Naive thymus-derived CD4-positive, alpha-beta T cell (primary cell): ENCODE data around the gene CHST14. TPM values are rescaled to one million over a fixed set of nuclear protein-coding genes. Genes with fewer than 3 reads are reported as not detected.

Experiments used
- ATAC-seq: fragments of 150-1000 bp; cut with Tn5 transposase; 2 replicates; pipeline ENCODE4 v1.10.0; 2021; ENCODE audit warnings: mild to moderate bottlenecking, moderate library complexity
- CTCF ChIA-PET: fragments of 350-600 bp; sonication (Branson Sonifier 250); formaldehyde crosslinking; loops from one replicate; lab custom pipeline; 2021; ENCODE audit warnings: antibody characterized with exemption; lab: Charles Lee
- POLR2A ChIA-PET: fragments of 350-600 bp; sonication (Branson Sonifier 250); formaldehyde crosslinking; loops from one replicate; lab custom pipeline; 2021; ENCODE audit warnings: antibody characterized with exemption, inconsistent platforms; lab: Charles Lee
- DNase-seq, 9 donors: peaks; one replicate each; pipeline versions ENCODE4 v3.0.0 to v3.0.0-alpha.2; 2020 to 2022; ENCODE audit warnings: mixed read lengths in 1 of 9
- H3K27ac ChIP-seq: one replicate; pipeline ENCODE4 v1.7.0; 2013; ENCODE audit warnings: mild to moderate bottlenecking, low read depth, low read length, moderate library complexity
- H3K27me3 ChIP-seq, 2 donors: one replicate each; pipeline ENCODE4 v1.7.0; 2013; ENCODE audit warnings: low read length in 2 of 2, mild to moderate bottlenecking in 2 of 2, moderate library complexity in 2 of 2; ENCODE audit not compliant: control insufficient read depth in 2 of 2, insufficient read depth in 2 of 2
- H3K36me3 ChIP-seq, 3 experiments: 1 replicate in 2 of 3; 2 replicates in 1 of 3; pipeline ENCODE4 v1.7.0; 2013; ENCODE audit warnings: low read length in 3 of 3, mild to moderate bottlenecking in 3 of 3, moderate library complexity in 1 of 3; ENCODE audit not compliant: insufficient read depth in 3 of 3, control insufficient read depth in 2 of 3
- H3K4me1 ChIP-seq, 2 donors: one replicate each; pipeline ENCODE4 v1.7.0; 2013; ENCODE audit warnings: low read length in 2 of 2, mild to moderate bottlenecking in 2 of 2, moderate library complexity in 1 of 2; ENCODE audit not compliant: control insufficient read depth in 2 of 2, insufficient read depth in 2 of 2
- H3K4me3 ChIP-seq: 2 replicates; pipeline ENCODE4 v1.7.0; 2013; ENCODE audit warnings: mild to moderate bottlenecking, low read length
- H3K9me3 ChIP-seq, 3 experiments: 1 replicate in 2 of 3; 2 replicates in 1 of 3; pipeline ENCODE4 v1.7.0; 2013; ENCODE audit warnings: low read length in 3 of 3; ENCODE audit not compliant: control insufficient read depth in 2 of 3
- H3K27ac Mint-ChIP-seq, 9 donors: one replicate each; pipeline ENCODE4 v1.8.0; 2020 to 2022; ENCODE audit warnings: mixed read lengths in 9 of 9, mild to moderate bottlenecking in 8 of 9, moderate library complexity in 5 of 9, inconsistent platforms in 2 of 9
- H3K27me3 Mint-ChIP-seq, 5 donors: one replicate each; pipeline ENCODE4 v1.8.0; 2021 to 2022; ENCODE audit warnings: mixed read lengths in 5 of 5, mild to moderate bottlenecking in 1 of 5
- H3K36me3 Mint-ChIP-seq, 5 donors: one replicate each; pipeline ENCODE4 v1.8.0; 2020 to 2022; ENCODE audit warnings: mixed read lengths in 5 of 5, mild to moderate bottlenecking in 3 of 5, inconsistent platforms in 1 of 5
- H3K4me1 Mint-ChIP-seq, 7 donors: one replicate each; pipeline ENCODE4 v1.8.0; 2020 to 2022; ENCODE audit warnings: mixed read lengths in 7 of 7, mild to moderate bottlenecking in 3 of 7, inconsistent platforms in 1 of 7
- H3K4me3 Mint-ChIP-seq, 10 donors: one replicate each; pipeline ENCODE4 v1.8.0; 2020 to 2022; ENCODE audit warnings: mild to moderate bottlenecking in 10 of 10, mixed read lengths in 10 of 10, moderate library complexity in 6 of 10, inconsistent platforms in 2 of 10
- H3K9me3 Mint-ChIP-seq, 11 donors: one replicate each; pipeline ENCODE4 v1.8.0; 2020 to 2022; ENCODE audit warnings: mixed read lengths in 11 of 11, mild to moderate bottlenecking in 4 of 11, inconsistent platforms in 1 of 11, moderate library complexity in 1 of 11
- intact Hi-C, 2 donors: fragments of 100-400 bp; cut with micrococcal nuclease; formaldehyde crosslinking; loops; one replicate each; pipeline ENCODE4 v1.15.1; 2023
- polyA plus RNA-seq, 2 donors: library from polyadenylated mRNA; unstranded; fragments of 300-500 nt; fragmentation: Illumina TruSeq; gene quantifications; one replicate each; pipeline ENCODE4 v1.2.3, GENCODE V29; 2021
- total RNA-seq, 6 experiments: library from RNA in 5 of 6; stranded (reverse) in 5 of 6; gene quantifications; 1 replicate in 5 of 6; 2 replicates in 1 of 6; pipeline ENCODE4 v1.2.3 and lab custom pipeline; 2021 to 2026

The CHST14 gene
- total RNA-seq (10 to 100 TPM in 3 of 5 experiments, 1 to 10 TPM in 2; 7.3 to 12.5 (median 10.8) TPM), polyA plus RNA-seq (1 to 10 TPM in 1 of 2 donors, under 1 TPM in 1; 0.83 to 1.4 TPM), total RNA-seq (lab: John Stamatoyannopoulos, UW) (4.8 reads per million, percentile 23 among the genes with 10 or more reads in this experiment)

GRCh38 chr15:40470423-40471104, at the start of gene CHST14:
Gene CHST14 (plus strand): TSS chr15:40470984. CDS start chr15:40471214, 230 bp downstream.
- Mint-ChIP-seq H3K27ac (peak within 1 kb of the TSS; percentile 80 to 95 (median 87)), H3K4me1 (peaks cover 15 to 47% (median 37%) of the 10 kb centered on the region in 7 donors), H3K36me3 (peaks cover 0 to 7% (median 3%) of the 10 kb centered on the region in 5 donors), H3K4me3 (peak within 1 kb of the TSS; percentile 90 to 96 (median 92)), H3K9me3 (no peaks in the 10 kb centered on the region), H3K27me3 (peaks cover 0 to 3% (median 0%) of the 10 kb centered on the region in 5 donors)
- no peaks in the 10 kb centered on the region for H3K27me3 ChIP-seq
- peaks cover 8 to 16% of the 10 kb centered on the region in 2 donors for H3K4me1 ChIP-seq
- no peaks in the 10 kb centered on the region for H3K9me3 ChIP-seq
- peak within 1 kb of the TSS; percentile 81 for H3K27ac ChIP-seq
- intact Hi-C loops, result loop anchor here (1.0 to 10.0 kb wide), 10 partner anchors 15 to 147 kb away; partner anchors contain the start of genes BAHD1 (in 2 of the 2), CCDC32 (in 2 of the 2), INAFM2 (in 1 of the 2) and KNSTRN (in 1 of the 2)
- DNase-seq (peak; percentile 24 to 68 (median 53)), ATAC-seq (peak; percentile 88)
- POLR2A ChIA-PET, result interaction anchor here (0.7 to 1.6 kb wide), 6 partner anchors 14 to 86 kb away, joined by 3 to 7 read pairs (median 4); no protein-coding TSS in a partner anchor
- CTCF ChIA-PET, result interaction anchor here (1.1 to 2.0 kb wide), 2 partner anchors 18 to 30 kb away, joined by 3 to 7 read pairs; partner anchors contain the start of gene BAHD1
- H3K4me3 ChIP-seq, result peak within 1 kb of the TSS; percentile 89
- H3K36me3 ChIP-seq, result peaks cover 0 to 13% (median 5%) of the 10 kb centered on the region in 3 experiments

- Histone ChIP-seq H3K9me3 (no peaks in the 10 kb centered on the region), H3K4me1 (peaks cover 0 to 3% of the 10 kb centered on the region in 2 donors), H3K4me3 (peak overlapping the region; percentile 19), H3K36me3 (peaks cover 0 to 12% (median 0%) of the 10 kb centered on the region in 3 experiments), H3K27me3 (no peaks in the 10 kb centered on the region), H3K27ac (no peak overlapping the region)
- Mint-ChIP-seq H3K36me3 (peaks cover 0 to 8% (median 4%) of the 10 kb centered on the region in 5 donors), H3K27ac (peak overlapping the region in 1 of 9 donors; percentile 32), H3K27me3 (no peaks in the 10 kb centered on the region), H3K9me3 (no peaks in the 10 kb centered on the region), H3K4me1 (peaks cover 0 to 7% (median 0%) of the 10 kb centered on the region in 7 donors), H3K4me3 (peak overlapping the region in 1 of 10 donors; percentile 4)
- DNase-seq (peak; percentile 59 to 84 (median 73)), ATAC-seq (peak; percentile 97)
- CTCF ChIA-PET, result interaction anchor here (0.6 to 11.1 kb wide), 12 partner anchors 9 to 142 kb away, joined by 3 to 107 read pairs (median 5); partner anchors contain the start of genes CCDC9B and INAFM2
- intact Hi-C loops, result loop anchor here (1.0 to 5.0 kb wide), 9 partner anchors 16 to 734 kb away; partner anchors contain the start of genes IVD (in 1 of the 2) and KNSTRN (in 1 of the 2)
- POLR2A ChIA-PET, result interaction anchor here (0.6 to 0.7 kb wide), 2 partner anchors 53 to 77 kb away, joined by 3 read pairs; no protein-coding TSS in a partner anchor
Measured at GRCh38 chr15:40421246-40422157, 49.3 kb upstream of the CHST14 start.

GRCh38 chr15:40424483-40425115, 46.2 kb upstream of the CHST14 start:
- Histone ChIP-seq H3K36me3 (no peaks in the 10 kb centered on the region), H3K27ac (no peak overlapping the region), H3K9me3 (no peaks in the 10 kb centered on the region), H3K4me3 (no peak overlapping the region), H3K4me1 (peaks cover 0 to 3% of the 10 kb centered on the region in 2 donors), H3K27me3 (no peaks in the 10 kb centered on the region)
- ATAC-seq, result no peak
- Mint-ChIP-seq H3K4me1 (peaks cover 0 to 7% (median 0%) of the 10 kb centered on the region in 7 donors), H3K27ac (no peak overlapping the region), H3K4me3 (no peak overlapping the region), H3K9me3 (no peaks in the 10 kb centered on the region), H3K27me3 (no peaks in the 10 kb centered on the region), H3K36me3 (peaks cover 0 to 16% (median 5%) of the 10 kb centered on the region in 5 donors)
- POLR2A ChIA-PET, result no interaction called here
- DNase-seq, result no peak
- CTCF ChIA-PET, result interaction anchor here (0.6 to 11.1 kb wide), 6 partner anchors 12 to 94 kb away, joined by 3 to 107 read pairs (median 3); partner anchors contain the start of genes BAHD1 and CCDC9B
- intact Hi-C loops, result loop anchor here (5.0 kb wide), 3 partner anchors 42 to 737 kb away; partner anchors contain the start of gene KNSTRN (in 1 of the 2)

- no peak overlapping the region for H3K4me3 ChIP-seq
- no peaks in the 10 kb centered on the region for H3K27me3 ChIP-seq
- DNase-seq (no peak), ATAC-seq (no peak)
- ChIA-PET POLR2A (no interaction called here), CTCF (interaction anchor here (0.7 to 11.1 kb wide), 4 partner anchors 27 to 146 kb away, joined by 3 to 107 read pairs (median 4); partner anchors contain the start of gene CCDC9B)
- no peak overlapping the region for H3K27ac ChIP-seq
- H3K4me1 ChIP-seq, result peaks cover 0 to 3% of the 10 kb centered on the region in 2 donors
- no peaks in the 10 kb centered on the region for H3K9me3 Mint-ChIP-seq
- H3K36me3 ChIP-seq, result no peaks in the 10 kb centered on the region
- no peaks in the 10 kb centered on the region for H3K27me3 Mint-ChIP-seq
- peaks cover 0 to 7% (median 0%) of the 10 kb centered on the region in 7 donors for H3K4me1 Mint-ChIP-seq
- no peak overlapping the region for H3K27ac Mint-ChIP-seq
- H3K4me3 Mint-ChIP-seq, result no peak overlapping the region
- peaks cover 0 to 16% (median 5%) of the 10 kb centered on the region in 5 donors for H3K36me3 Mint-ChIP-seq
- intact Hi-C loops, result no loop called here
- H3K9me3 ChIP-seq, result no peaks in the 10 kb centered on the region
Measured at GRCh38 chr15:40425681-40426080, 45.1 kb upstream of the CHST14 start.

GRCh38 chr15:40427188-40427587, 43.6 kb upstream of the CHST14 start:
- no peak for DNase-seq
- peaks cover 0 to 16% (median 5%) of the 10 kb centered on the region in 5 donors for H3K36me3 Mint-ChIP-seq
- H3K4me1 ChIP-seq, result no peaks in the 10 kb centered on the region
- intact Hi-C loops, result no loop called here
- CTCF ChIA-PET, result interaction anchor here (0.9 to 11.1 kb wide), 2 partner anchors 86 to 95 kb away, joined by 3 to 107 read pairs; partner anchors contain the start of gene CCDC9B
- peaks cover 0 to under 1% (median 0%) of the 10 kb centered on the region in 7 donors for H3K4me1 Mint-ChIP-seq
- H3K9me3 Mint-ChIP-seq, result no peaks in the 10 kb centered on the region
- no peaks in the 10 kb centered on the region for H3K27me3 Mint-ChIP-seq
- H3K9me3 ChIP-seq, result no peaks in the 10 kb centered on the region
- H3K27ac Mint-ChIP-seq, result no peak overlapping the region
- H3K27me3 ChIP-seq, result no peaks in the 10 kb centered on the region
- no peak overlapping the region for H3K4me3 Mint-ChIP-seq
- no peak for ATAC-seq
- no peak overlapping the region for H3K4me3 ChIP-seq
- no peak overlapping the region for H3K27ac ChIP-seq
- POLR2A ChIA-PET, result no interaction called here
- H3K36me3 ChIP-seq, result no peaks in the 10 kb centered on the region
